ENCODE data around the gene DEPP1. TPM values are rescaled to one million over a fixed set of nuclear protein-coding genes. Genes with fewer than 3 reads are reported as not detected.
"Not testable (repeated sequence)": the region's sequence is repeated elsewhere in the genome, so short reads cannot be mapped to it uniquely, and the experiment has no call there.

Gene DEPP1
- total RNA-seq (2022) (11.1 and 16.5 TPM in 2 replicates), Bru-seq, nascent RNA (percentile 61 among the genes with signal in this experiment), BruChase-seq, experiment 1, labeled RNA remaining after a 6-hour chase (percentile 51 among the genes with signal in this experiment), BruChase-seq, experiment 2, labeled RNA remaining after a 2-hour chase (percentile 57 among the genes with signal in this experiment)
- long read RNA-seq, transcript DEPP1-201 (2 exons, 2,120 nt), result major isoform, 18 of 22 reads
- long read RNA-seq, partial matches to known transcripts, result 0 of 22 reads
- long read RNA-seq, other reads (novel, unspliced or antisense), result 4 of 22 reads

DNA sequence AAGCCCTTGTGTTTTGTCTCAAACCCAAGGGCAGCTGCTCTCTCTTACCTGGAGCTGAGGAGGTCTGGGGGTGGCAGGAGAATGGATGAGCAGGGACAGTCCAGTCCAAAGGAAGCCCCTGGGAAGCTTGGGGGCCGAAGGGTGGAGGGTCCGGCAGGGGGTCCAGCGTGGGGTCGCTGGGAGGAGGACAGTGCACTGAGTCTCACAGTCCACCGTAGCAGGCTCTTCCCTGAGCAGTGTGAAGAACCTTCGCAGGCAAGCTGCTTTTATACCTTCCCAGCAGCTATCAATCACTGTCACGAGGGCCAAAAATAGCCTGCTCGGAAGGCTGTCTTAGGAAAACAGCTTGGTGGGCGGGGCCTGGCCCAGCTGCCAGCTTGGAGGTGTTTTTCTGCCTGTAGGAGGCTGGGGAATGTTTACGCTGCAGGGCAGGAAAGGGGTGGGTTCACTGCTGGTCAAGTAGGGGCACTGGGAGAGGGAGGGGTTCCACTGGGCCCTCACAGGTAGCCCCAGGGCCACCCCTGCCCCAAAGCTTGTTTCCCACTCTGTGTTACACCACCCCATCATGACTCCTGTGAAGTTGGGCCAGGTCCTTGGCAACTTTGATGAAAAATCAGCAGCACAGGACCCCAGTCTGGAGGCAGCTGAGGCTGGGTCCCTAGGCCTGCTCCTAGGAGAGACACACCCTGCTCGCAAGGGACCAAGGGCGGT lies at the start of gene DEPP1:
DEPP1 (minus strand) TSS at position 240 of the 711 bp plus-strand sequence. CDS start 779 bp downstream, outside the sequence.
- peak within 1 kb of the TSS; percentile 100 for H3K27ac Mint-ChIP-seq (ENCODE audit: unreplicated experiment)
- no peaks in the 10 kb centered on the region for H3K27me3 Mint-ChIP-seq (ENCODE audit: unreplicated experiment)
- intact Hi-C loops (cut with micrococcal nuclease; ENCODE audit: unreplicated experiment), result no loop called here
- H3K4me1 Mint-ChIP-seq (ENCODE audit: low read depth, unreplicated experiment), result peaks cover 61% of the 10 kb centered on the region
- peak within 1 kb of the TSS; percentile 66 for H3K4me3 Mint-ChIP-seq (ENCODE audit: low read depth, unreplicated experiment)
- peaks cover 40% of the 10 kb centered on the region for H3K36me3 Mint-ChIP-seq (ENCODE audit: insufficient read depth, unreplicated experiment)
- CTCF ChIA-PET, result interaction anchor here (0.6 to 4.7 kb wide), 3 partner anchors 16 to 1821 kb away, joined by 3 to 28 read pairs (median 4); no protein-coding TSS in a partner anchor
- DNase-seq, result peak; percentile 95
- TF ChIP-seq, protein P1, sequence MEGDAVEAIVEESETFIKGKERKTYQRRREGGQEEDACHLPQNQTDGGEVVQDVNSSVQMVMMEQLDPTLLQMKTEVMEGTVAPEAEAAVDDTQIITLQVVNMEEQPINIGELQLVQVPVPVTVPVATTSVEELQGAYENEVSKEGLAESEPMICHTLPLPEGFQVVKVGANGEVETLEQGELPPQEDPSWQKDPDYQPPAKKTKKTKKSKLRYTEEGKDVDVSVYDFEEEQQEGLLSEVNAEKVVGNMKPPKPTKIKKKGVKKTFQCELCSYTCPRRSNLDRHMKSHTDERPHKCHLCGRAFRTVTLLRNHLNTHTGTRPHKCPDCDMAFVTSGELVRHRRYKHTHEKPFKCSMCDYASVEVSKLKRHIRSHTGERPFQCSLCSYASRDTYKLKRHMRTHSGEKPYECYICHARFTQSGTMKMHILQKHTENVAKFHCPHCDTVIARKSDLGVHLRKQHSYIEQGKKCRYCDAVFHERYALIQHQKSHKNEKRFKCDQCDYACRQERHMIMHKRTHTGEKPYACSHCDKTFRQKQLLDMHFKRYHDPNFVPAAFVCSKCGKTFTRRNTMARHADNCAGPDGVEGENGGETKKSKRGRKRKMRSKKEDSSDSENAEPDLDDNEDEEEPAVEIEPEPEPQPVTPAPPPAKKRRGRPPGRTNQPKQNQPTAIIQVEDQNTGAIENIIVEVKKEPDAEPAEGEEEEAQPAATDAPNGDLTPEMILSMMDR (IDR thresholded peaks at IDR 0.05; ENCODE audit: unreplicated experiment), result peak; percentile 6
- no TSS peak for BruUV-seq (replicated peaks)
- H3K9me3 Mint-ChIP-seq (ENCODE audit: low read depth, unreplicated experiment), result no peaks in the 10 kb centered on the region

GRCh38 chr10:45023426-45023825 lies 44.8 kb upstream of the DEPP1 start:
- BruUV-seq (replicated peaks), result no TSS peak
- TF ChIP-seq, protein P1 (IDR thresholded peaks at IDR 0.05; ENCODE audit: unreplicated experiment), result no peak
- H3K36me3 Mint-ChIP-seq (ENCODE audit: insufficient read depth, unreplicated experiment), result no peaks in the 10 kb centered on the region
- intact Hi-C loops (cut with micrococcal nuclease; ENCODE audit: unreplicated experiment), result no loop called here
- no peak for DNase-seq
- H3K27ac Mint-ChIP-seq (ENCODE audit: unreplicated experiment), result no peak overlapping the region
- peaks cover 4% of the 10 kb centered on the region for H3K9me3 Mint-ChIP-seq (ENCODE audit: low read depth, unreplicated experiment)
- CTCF ChIA-PET, result no interaction called here
- peaks cover 57% of the 10 kb centered on the region for H3K27me3 Mint-ChIP-seq (ENCODE audit: unreplicated experiment)
- H3K4me1 Mint-ChIP-seq (ENCODE audit: low read depth, unreplicated experiment), result no peaks in the 10 kb centered on the region
- no peak overlapping the region for H3K4me3 Mint-ChIP-seq (ENCODE audit: low read depth, unreplicated experiment)

- no TSS peak for BruUV-seq (replicated peaks)
- Mint-ChIP-seq H3K4me3 (ENCODE audit: low read depth, unreplicated experiment) (no peak overlapping the region), H3K9me3 (ENCODE audit: low read depth, unreplicated experiment) (no peaks in the 10 kb centered on the region), H3K27ac (ENCODE audit: unreplicated experiment) (no peak overlapping the region), H3K27me3 (ENCODE audit: unreplicated experiment) (peaks cover 75% of the 10 kb centered on the region), H3K36me3 (ENCODE audit: insufficient read depth, unreplicated experiment) (peaks cover 4% of the 10 kb centered on the region), H3K4me1 (ENCODE audit: low read depth, unreplicated experiment) (no peaks in the 10 kb centered on the region)
- TF ChIP-seq, protein P1 (IDR thresholded peaks at IDR 0.05; ENCODE audit: unreplicated experiment), result no peak
- no peak for DNase-seq
- CTCF ChIA-PET, result no interaction called here
- intact Hi-C loops (cut with micrococcal nuclease; ENCODE audit: unreplicated experiment), result loop anchor here (5.0 kb wide), 1 partner anchor 657 kb away; the partner anchor contains the start of gene ZFAND4
These were observed 37.0 kb upstream of the DEPP1 start for GRCh38 chr10:45015590-45015989.

- peaks cover 65% of the 10 kb centered on the region for H3K27me3 Mint-ChIP-seq (ENCODE audit: unreplicated experiment)
- H3K36me3 Mint-ChIP-seq (ENCODE audit: insufficient read depth, unreplicated experiment); H3K9me3 Mint-ChIP-seq (ENCODE audit: low read depth, unreplicated experiment); intact Hi-C loops (cut with micrococcal nuclease; ENCODE audit: unreplicated experiment); H3K4me3 Mint-ChIP-seq (ENCODE audit: low read depth, unreplicated experiment); H3K4me1 Mint-ChIP-seq (ENCODE audit: low read depth, unreplicated experiment); CTCF ChIA-PET; BruUV-seq (replicated peaks); DNase-seq; H3K27ac Mint-ChIP-seq (ENCODE audit: unreplicated experiment): not testable (repeated sequence)
These were observed 35.9 kb upstream of the DEPP1 start for GRCh38 chr10:45014557-45014956.
